HEK293 (cell line): ENCODE results near the gene C5orf15.

ENCODE experiments used
- CTCF ChIP-seq: fragments of 450-650 bp; formaldehyde crosslinking; IDR thresholded peaks from 2 replicates; pipeline ENCODE4 v1.5.1; 2016; ENCODE audit warnings: missing biosample characterization, missing genetic modification characterization
- KLF8 ChIP-seq: fragments of 450-650 bp; formaldehyde crosslinking; IDR thresholded peaks from 2 replicates; pipeline ENCODE4 v1.5.1; 2016; ENCODE audit warnings: missing biosample characterization, missing genetic modification characterization
- ZBTB49 ChIP-seq: fragments of 450-650 bp; formaldehyde crosslinking; IDR thresholded peaks from 2 replicates; pipeline ENCODE4 v1.5.1; 2016; ENCODE audit warnings: missing biosample characterization, missing genetic modification characterization, low read depth
- ZNF394 ChIP-seq: fragments of 450-650 bp; formaldehyde crosslinking; IDR thresholded peaks from 2 replicates; pipeline ENCODE4 v1.5.1; 2016; ENCODE audit warnings: missing biosample characterization, missing genetic modification characterization, mild to moderate bottlenecking, moderate library complexity, borderline replicate concordance
- ZNF792 ChIP-seq: fragments of 450-650 bp; formaldehyde crosslinking; IDR thresholded peaks from 2 replicates; pipeline ENCODE4 v1.5.1; 2016; ENCODE audit warnings: missing biosample characterization, missing genetic modification characterization
- TF ChIP-seq, protein P1 (sequence below): fragments of 450-650 bp; formaldehyde crosslinking; IDR thresholded peaks from 2 replicates; pipeline ENCODE4 v1.5.1; 2016; ENCODE audit warnings: missing biosample characterization, missing genetic modification characterization
- TF ChIP-seq, protein P2 (sequence below): fragments of 450-650 bp; formaldehyde crosslinking; IDR thresholded peaks from 2 replicates; pipeline ENCODE4 v1.5.1; 2017; ENCODE audit warnings: missing biosample characterization, missing genetic modification characterization

GRCh38 chr5:133925269-133925668 is 43.2 kb downstream of the C5orf15 start:
- TF ChIP-seq CTCF (tag by site-specific recombination) (no peak), KLF8 (no peak), ZNF394 (no peak), ZBTB49 (tag by site-specific recombination) (no peak), ZNF792 (tag by site-specific recombination) (no peak)
- TF ChIP-seq, protein P1, sequence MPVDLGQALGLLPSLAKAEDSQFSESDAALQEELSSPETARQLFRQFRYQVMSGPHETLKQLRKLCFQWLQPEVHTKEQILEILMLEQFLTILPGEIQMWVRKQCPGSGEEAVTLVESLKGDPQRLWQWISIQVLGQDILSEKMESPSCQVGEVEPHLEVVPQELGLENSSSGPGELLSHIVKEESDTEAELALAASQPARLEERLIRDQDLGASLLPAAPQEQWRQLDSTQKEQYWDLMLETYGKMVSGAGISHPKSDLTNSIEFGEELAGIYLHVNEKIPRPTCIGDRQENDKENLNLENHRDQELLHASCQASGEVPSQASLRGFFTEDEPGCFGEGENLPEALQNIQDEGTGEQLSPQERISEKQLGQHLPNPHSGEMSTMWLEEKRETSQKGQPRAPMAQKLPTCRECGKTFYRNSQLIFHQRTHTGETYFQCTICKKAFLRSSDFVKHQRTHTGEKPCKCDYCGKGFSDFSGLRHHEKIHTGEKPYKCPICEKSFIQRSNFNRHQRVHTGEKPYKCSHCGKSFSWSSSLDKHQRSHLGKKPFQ (tag by site-specific recombination) = no peak
- TF ChIP-seq, protein P2, sequence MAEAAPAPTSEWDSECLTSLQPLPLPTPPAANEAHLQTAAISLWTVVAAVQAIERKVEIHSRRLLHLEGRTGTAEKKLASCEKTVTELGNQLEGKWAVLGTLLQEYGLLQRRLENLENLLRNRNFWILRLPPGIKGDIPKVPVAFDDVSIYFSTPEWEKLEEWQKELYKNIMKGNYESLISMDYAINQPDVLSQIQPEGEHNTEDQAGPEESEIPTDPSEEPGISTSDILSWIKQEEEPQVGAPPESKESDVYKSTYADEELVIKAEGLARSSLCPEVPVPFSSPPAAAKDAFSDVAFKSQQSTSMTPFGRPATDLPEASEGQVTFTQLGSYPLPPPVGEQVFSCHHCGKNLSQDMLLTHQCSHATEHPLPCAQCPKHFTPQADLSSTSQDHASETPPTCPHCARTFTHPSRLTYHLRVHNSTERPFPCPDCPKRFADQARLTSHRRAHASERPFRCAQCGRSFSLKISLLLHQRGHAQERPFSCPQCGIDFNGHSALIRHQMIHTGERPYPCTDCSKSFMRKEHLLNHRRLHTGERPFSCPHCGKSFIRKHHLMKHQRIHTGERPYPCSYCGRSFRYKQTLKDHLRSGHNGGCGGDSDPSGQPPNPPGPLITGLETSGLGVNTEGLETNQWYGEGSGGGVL (tag by site-specific recombination) = no peak
